Nephron (organoid): ENCODE data around the gene GINS2.

Source experiments
- H3K27ac Mint-ChIP-seq, 3 experiments: 2 replicates each; pipeline ENCODE4 v1.8.0; 2020; ENCODE audit warnings: mixed read lengths in 3 of 3, mild to moderate bottlenecking in 2 of 3, moderate library complexity in 1 of 3
- H3K27me3 Mint-ChIP-seq: 2 replicates; pipeline ENCODE4 v1.8.0; 2021; ENCODE audit warnings: low read depth, mild to moderate bottlenecking, moderate library complexity, mixed read lengths
- H3K36me3 Mint-ChIP-seq: 2 replicates; pipeline ENCODE4 v1.8.0; 2020; ENCODE audit warnings: low read depth, mixed read lengths
- H3K4me1 Mint-ChIP-seq: 2 replicates; pipeline ENCODE4 v1.8.0; 2020; ENCODE audit warnings: mixed read lengths
- H3K4me3 Mint-ChIP-seq, 3 experiments: 2 replicates each; pipeline ENCODE4 v1.8.0; 2020; ENCODE audit warnings: mild to moderate bottlenecking in 3 of 3, mixed read lengths in 3 of 3, moderate library complexity in 2 of 3
- H3K9me3 Mint-ChIP-seq: 2 replicates; pipeline ENCODE4 v1.8.0; 2020; ENCODE audit warnings: mixed read lengths
- CTCF ChIP-seq, 3 experiments: fragments of 200-600 bp; sonication (generic); IDR thresholded peaks; one replicate each; pipeline ENCODE4 v1.5.0; 2021; ENCODE audit warnings: antibody characterized with exemption in 3 of 3; ENCODE audit not compliant: unreplicated experiment in 3 of 3

Gene GINS2

GRCh38 chr16:85724936-85725335 is 36.2 kb upstream of the GINS2 start:
- H3K27me3 Mint-ChIP-seq: peaks cover 21% of the 10 kb centered on the region
- no peak overlapping the region for H3K27ac Mint-ChIP-seq
- no peak for TF ChIP-seq CTCF (IDR thresholded peaks at IDR 0.05; ENCODE audit: unreplicated experiment in 3 of 3)
- no peak overlapping the region for H3K4me3 Mint-ChIP-seq
- H3K9me3 Mint-ChIP-seq: no peaks in the 10 kb centered on the region
- no peaks in the 10 kb centered on the region for H3K36me3 Mint-ChIP-seq
- H3K4me1 Mint-ChIP-seq: peaks cover 6% of the 10 kb centered on the region

GRCh38 chr16:85724126-85724879 is 35.5 kb upstream of the GINS2 start:
- Mint-ChIP-seq H3K4me1 (peaks cover under 1% of the 10 kb centered on the region), H3K4me3 (no peak overlapping the region), H3K27me3 (peaks cover 25% of the 10 kb centered on the region), H3K27ac (no peak overlapping the region), H3K9me3 (no peaks in the 10 kb centered on the region), H3K36me3 (no peaks in the 10 kb centered on the region)
- no peak for TF ChIP-seq CTCF (IDR thresholded peaks at IDR 0.05; ENCODE audit: unreplicated experiment in 3 of 3)

DNA sequence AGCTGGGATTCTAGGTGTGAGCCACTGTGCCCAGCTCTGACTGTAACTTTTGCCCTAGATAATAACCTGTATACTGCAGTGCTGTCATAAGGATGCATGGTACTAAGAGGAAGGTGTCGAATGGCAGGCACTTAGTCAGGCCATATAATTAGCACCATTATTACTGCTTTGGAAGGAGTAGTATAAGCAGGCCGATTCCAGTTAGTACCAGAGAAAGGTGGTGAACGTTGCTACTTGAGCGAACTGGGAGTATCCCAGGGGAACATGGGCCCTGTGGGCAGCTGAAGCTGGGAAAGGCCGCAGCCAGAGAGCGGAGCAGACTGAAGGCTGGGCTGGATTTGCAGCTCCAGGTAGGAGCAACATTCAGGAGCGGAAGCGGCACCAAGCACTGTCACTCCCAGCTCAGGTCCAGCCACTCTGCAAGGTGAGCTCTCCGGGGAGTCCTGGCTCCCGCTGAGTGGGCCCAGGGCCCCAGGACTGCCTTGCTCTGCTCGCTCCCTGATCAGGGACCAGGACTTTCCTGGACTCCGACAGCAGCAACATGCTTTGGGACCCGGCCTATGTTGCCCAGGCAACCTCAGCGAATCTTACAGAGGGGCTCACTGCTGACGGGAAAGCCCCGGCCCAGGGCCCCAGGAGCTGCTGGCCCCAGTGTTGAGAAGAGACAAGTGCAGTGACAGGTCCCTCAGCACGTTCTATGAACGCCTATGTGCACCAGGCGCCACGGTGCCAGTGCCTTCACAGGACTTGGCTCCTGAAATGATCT is 33.6 kb upstream of the GINS2 start:
- peaks cover 30% of the 10 kb centered on the region for H3K27me3 Mint-ChIP-seq
- no peaks in the 10 kb centered on the region for H3K36me3 Mint-ChIP-seq
- no peaks in the 10 kb centered on the region for H3K9me3 Mint-ChIP-seq
- H3K4me3 Mint-ChIP-seq: no peak overlapping the region
- TF ChIP-seq CTCF (IDR thresholded peaks at IDR 0.05; ENCODE audit: unreplicated experiment in 3 of 3): no peak
- peaks cover 5% of the 10 kb centered on the region for H3K4me1 Mint-ChIP-seq
- H3K27ac Mint-ChIP-seq: peak overlapping the region in 1 of 3 experiments; percentile 72

DNA sequence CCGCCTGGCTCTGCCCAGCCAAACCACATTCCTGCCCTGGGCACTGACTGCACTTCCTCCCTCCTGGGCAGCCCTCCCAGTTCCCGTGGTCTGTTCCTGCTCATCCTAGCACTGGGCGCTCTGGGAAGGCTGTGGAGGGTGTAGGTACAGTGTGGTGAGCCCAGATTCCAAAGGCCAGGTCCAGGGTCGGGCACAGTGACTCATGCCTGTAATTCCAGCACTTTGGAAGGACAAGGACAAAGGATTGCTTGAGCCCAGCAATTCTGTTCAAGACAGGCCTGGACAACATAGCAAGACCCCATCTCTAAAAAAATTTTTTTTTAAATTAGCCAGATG is 31.5 kb upstream of the GINS2 start:
- Mint-ChIP-seq H3K27me3 (peaks cover 23% of the 10 kb centered on the region), H3K36me3 (no peaks in the 10 kb centered on the region), H3K27ac (no peak overlapping the region), H3K4me1 (peaks cover 15% of the 10 kb centered on the region), H3K4me3 (no peak overlapping the region), H3K9me3 (no peaks in the 10 kb centered on the region)
- TF ChIP-seq CTCF (IDR thresholded peaks at IDR 0.05; ENCODE audit: unreplicated experiment in 3 of 3): no peak

GRCh38 chr16:85719605-85720301 is 31.0 kb upstream of the GINS2 start:
- no peaks in the 10 kb centered on the region for H3K36me3 Mint-ChIP-seq
- H3K27ac Mint-ChIP-seq: no peak overlapping the region
- no peak for TF ChIP-seq CTCF (IDR thresholded peaks at IDR 0.05; ENCODE audit: unreplicated experiment in 3 of 3)

More at GRCh38 chr16:85719605-85720301, 31.0 kb upstream of the GINS2 start:
- Mint-ChIP-seq H3K9me3 (no peaks in the 10 kb centered on the region), H3K27me3 (peaks cover 28% of the 10 kb centered on the region), H3K4me3 (no peak overlapping the region), H3K4me1 (peaks cover 19% of the 10 kb centered on the region)
